Loucy (cell line): ENCODE measurements around the gene NAB2.

Experiments
- H2AFZ ChIP-seq: fragments of 200-600 bp; sonication (generic); 2 replicates; pipeline ENCODE4 v1.6.0; 2016; ENCODE audit warnings: antibody characterized with exemption, mild to moderate bottlenecking, low read length, moderate library complexity
- H3F3A ChIP-seq: fragments of 200-600 bp; 2 replicates; pipeline ENCODE4 v1.6.0; 2016; ENCODE audit warnings: antibody characterized with exemption, low read depth, mild to moderate bottlenecking
- H3K27me3 ChIP-seq: fragments of 200-600 bp; sonication (generic); 2 replicates; pipeline ENCODE4 v1.6.1; 2014; ENCODE audit warnings: low read length, mild to moderate bottlenecking; ENCODE audit not compliant: insufficient read depth, poor library complexity, severe bottlenecking
- H3K36me3 ChIP-seq: fragments of 200-600 bp; sonication (generic); 2 replicates; pipeline ENCODE4 v1.6.1; 2016; ENCODE audit warnings: low read length; ENCODE audit not compliant: insufficient read depth
- H3K4me1 ChIP-seq: fragments of 200-600 bp; sonication (generic); 2 replicates; pipeline ENCODE4 v1.5.1; 2014; ENCODE audit warnings: low read length, mild to moderate bottlenecking; ENCODE audit not compliant: insufficient read depth, poor library complexity, severe bottlenecking
- H3K4me2 ChIP-seq: fragments of 200-600 bp; sonication (generic); 2 replicates; pipeline ENCODE4 v1.6.0; 2014; ENCODE audit warnings: antibody characterized with exemption, low read length, low read depth, mild to moderate bottlenecking; ENCODE audit not compliant: poor library complexity, severe bottlenecking
- H3K4me3 ChIP-seq: fragments of 200-600 bp; sonication (generic); 2 replicates; pipeline ENCODE4 v1.5.1; 2014; ENCODE audit warnings: low read length, mild to moderate bottlenecking, mixed read lengths; ENCODE audit not compliant: poor library complexity, severe bottlenecking
- H3K79me2 ChIP-seq: fragments of 200-600 bp; sonication (generic); 2 replicates; pipeline ENCODE4 v1.6.1; 2014; ENCODE audit warnings: low read length; ENCODE audit not compliant: insufficient read depth
- H3K9ac ChIP-seq: fragments of 200-600 bp; sonication (generic); 2 replicates; pipeline ENCODE4 v1.6.0; 2014; ENCODE audit warnings: mild to moderate bottlenecking, low read depth, low read length, moderate library complexity; ENCODE audit not compliant: poor library complexity, severe bottlenecking
- H3K9me2 ChIP-seq: fragments of 200-600 bp; sonication (generic); replicated peaks from 2 replicates; pipeline ENCODE4 v1.6.1; 2016; ENCODE audit warnings: low read depth, low read length, mixed read lengths
- H3K9me3 ChIP-seq: fragments of 200-600 bp; sonication (generic); 2 replicates; pipeline ENCODE4 v1.6.1; 2014; ENCODE audit warnings: mild to moderate bottlenecking, antibody characterized with exemption, low read length, low read depth; ENCODE audit not compliant: insufficient read depth
- H4K20me1 ChIP-seq: fragments of 200-600 bp; sonication (generic); 2 replicates; pipeline ENCODE4 v1.6.0; 2014; ENCODE audit warnings: antibody characterized with exemption, low read length, mild to moderate bottlenecking; ENCODE audit not compliant: insufficient read depth, poor library complexity, severe bottlenecking
- EZH2phosphoT487 ChIP-seq: fragments of 200-600 bp; IDR thresholded peaks from 2 replicates; pipeline ENCODE4 v1.6.1; 2018; ENCODE audit warnings: antibody characterized with exemption, mild to moderate bottlenecking, moderate library complexity, borderline replicate concordance
- TF ChIP-seq, protein P1 (sequence below): fragments of 200-600 bp; sonication (generic); conservative IDR thresholded peaks from 2 replicates; pipeline ENCODE4 v1.5.1; 2014; ENCODE audit warnings: mild to moderate bottlenecking, antibody characterized with exemption, low read length

NAB2 gene

DNA sequence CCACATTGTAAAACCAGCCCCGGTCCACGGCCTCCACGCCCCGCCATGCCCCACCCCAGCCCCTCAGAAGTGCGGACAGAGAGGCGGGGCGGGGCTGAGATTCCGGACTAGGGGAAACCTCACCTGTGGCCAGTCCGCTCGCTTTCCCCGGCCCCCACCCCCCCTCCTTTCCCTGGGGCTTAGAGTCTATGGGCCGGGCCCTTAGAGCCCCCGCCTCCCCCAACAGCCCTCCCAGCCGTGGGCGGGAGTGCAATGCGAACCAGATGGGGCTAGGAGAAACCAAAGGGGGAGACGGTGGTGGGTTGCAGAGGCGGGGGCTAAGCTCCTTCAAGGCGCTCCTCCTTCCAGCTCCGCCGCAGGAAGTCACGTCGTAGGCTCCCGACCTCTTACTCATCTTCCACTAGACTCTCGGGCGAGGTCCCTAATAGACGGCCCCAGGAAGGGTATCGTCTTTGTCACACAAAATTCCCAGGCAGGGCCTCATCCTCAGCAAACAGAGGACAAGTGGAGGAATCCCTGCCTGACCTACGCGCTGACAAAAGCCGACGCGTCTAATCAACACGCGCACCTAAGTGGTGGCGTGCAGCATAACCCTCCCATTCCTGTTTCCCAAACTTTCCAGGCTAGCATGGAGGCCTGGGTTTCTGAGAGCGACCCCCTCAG, 1.1 kb upstream of the NAB2 start:
- Histone ChIP-seq H3K27me3 (no peaks in the 10 kb centered on the region), H3K36me3 (no peaks in the 10 kb centered on the region; the same call in 1 of the 2 replicates), H3K9me3 (no peaks in the 10 kb centered on the region), H2AFZ (peak overlapping the region; percentile 64), H3K9me2 (no peaks in the 10 kb centered on the region), H3K4me1 (peaks cover 20% of the 10 kb centered on the region), H4K20me1 (peaks cover 5% of the 10 kb centered on the region), H3K4me3 (peak overlapping the region; percentile 78), H3F3A (peaks cover 3% of the 10 kb centered on the region; the same call in 1 of the 2 replicates), H3K4me2 (peak overlapping the region; percentile 92), H3K9ac (peak overlapping the region; percentile 91), H3K79me2 (peaks cover 24% of the 10 kb centered on the region)
- TF ChIP-seq EZH2phosphoT487, result no peak

DNA sequence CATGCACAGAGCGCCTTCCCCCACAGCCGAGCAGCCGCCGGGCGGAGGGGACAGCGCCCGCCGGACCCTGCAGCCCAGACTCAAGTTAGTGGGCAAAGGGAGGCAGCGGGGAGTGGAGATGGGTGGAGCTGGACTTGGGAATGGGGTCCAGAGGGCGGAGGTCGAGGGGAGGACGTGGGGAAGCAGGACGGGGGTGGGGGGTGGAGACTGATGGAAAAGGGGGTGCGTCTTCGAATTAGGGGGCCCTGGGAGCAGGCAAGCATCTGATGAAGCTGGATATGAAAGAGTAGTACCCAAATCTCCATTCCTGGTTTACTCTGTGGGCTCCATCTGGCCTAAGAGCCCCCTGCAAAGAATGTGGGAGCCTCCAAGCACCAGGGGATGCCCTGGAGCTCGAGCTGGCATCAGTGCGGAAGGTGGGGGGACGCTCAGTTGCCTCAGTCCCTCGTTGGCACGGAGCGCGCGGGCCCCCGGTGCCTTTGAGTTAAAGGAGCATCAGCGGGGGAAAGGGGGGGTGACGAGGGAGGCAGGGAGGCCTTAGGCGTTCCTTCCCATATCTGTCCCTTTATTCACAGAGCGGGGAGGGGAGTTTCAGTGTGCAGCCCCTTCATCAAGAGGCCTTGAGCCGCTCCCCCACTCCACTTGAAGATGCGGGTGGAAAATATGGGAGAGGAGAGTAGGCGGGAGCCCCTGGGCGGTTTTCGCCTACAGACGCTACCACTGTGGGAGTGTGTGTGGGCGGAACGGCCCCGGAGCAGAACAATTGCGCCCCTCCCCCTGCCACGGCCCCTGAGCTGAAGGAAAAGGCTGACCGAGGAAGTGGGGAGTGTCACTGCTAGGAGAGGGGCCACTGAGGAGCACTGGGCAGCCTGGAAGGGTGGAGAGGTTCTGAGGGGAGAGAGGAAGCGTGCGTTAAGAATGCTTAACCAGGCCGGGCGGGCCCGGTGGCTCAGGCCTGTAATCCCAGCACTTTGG, 644 bp downstream of the NAB2 start:
- Histone ChIP-seq H3K9ac (peak overlapping the region; percentile 81), H3K79me2 (peaks cover 24% of the 10 kb centered on the region), H4K20me1 (peaks cover 10% of the 10 kb centered on the region), H3K4me2 (peak overlapping the region; percentile 88), H3K4me3 (peak overlapping the region; percentile 88), H3K9me2 (no peaks in the 10 kb centered on the region), H3K36me3 (no peaks in the 10 kb centered on the region; the same call in 1 of the 2 replicates), H2AFZ (peak overlapping the region; percentile 81), H3K27me3 (no peaks in the 10 kb centered on the region), H3F3A (peaks cover 3% of the 10 kb centered on the region; the same call in 1 of the 2 replicates), H3K4me1 (peaks cover 20% of the 10 kb centered on the region), H3K9me3 (no peaks in the 10 kb centered on the region)
- no peak for TF ChIP-seq EZH2phosphoT487
- TF ChIP-seq, protein P1, sequence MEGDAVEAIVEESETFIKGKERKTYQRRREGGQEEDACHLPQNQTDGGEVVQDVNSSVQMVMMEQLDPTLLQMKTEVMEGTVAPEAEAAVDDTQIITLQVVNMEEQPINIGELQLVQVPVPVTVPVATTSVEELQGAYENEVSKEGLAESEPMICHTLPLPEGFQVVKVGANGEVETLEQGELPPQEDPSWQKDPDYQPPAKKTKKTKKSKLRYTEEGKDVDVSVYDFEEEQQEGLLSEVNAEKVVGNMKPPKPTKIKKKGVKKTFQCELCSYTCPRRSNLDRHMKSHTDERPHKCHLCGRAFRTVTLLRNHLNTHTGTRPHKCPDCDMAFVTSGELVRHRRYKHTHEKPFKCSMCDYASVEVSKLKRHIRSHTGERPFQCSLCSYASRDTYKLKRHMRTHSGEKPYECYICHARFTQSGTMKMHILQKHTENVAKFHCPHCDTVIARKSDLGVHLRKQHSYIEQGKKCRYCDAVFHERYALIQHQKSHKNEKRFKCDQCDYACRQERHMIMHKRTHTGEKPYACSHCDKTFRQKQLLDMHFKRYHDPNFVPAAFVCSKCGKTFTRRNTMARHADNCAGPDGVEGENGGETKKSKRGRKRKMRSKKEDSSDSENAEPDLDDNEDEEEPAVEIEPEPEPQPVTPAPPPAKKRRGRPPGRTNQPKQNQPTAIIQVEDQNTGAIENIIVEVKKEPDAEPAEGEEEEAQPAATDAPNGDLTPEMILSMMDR, result no peak

DNA sequence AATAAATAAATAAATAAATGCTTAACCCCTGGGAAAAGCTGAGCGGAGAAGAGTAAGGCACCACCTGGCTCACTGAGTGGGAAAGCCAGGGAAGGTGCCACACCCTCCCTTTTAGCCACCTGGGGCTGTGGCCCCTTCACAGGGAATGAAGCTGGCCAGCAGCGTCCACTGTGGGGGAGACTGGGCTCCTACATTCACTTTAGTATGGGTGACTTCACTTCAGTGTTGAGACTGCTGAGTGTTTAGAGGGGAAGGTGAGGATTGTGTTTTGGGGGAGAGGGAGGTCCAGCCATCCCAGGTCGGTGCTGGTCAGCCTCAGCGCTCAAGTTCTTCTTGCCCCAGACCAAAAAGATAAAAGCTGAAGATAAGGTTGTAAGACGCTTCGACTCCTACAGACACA, 1.6 kb downstream of the NAB2 start:
- peaks cover 20% of the 10 kb centered on the region for H3K4me1 ChIP-seq
- H2AFZ ChIP-seq, result no peak overlapping the region
- no peaks in the 10 kb centered on the region for H3K9me2 ChIP-seq
- no peak overlapping the region for H3K9ac ChIP-seq
- H3F3A ChIP-seq, result peaks cover 3% of the 10 kb centered on the region; the same call in 1 of the 2 replicates
- TF ChIP-seq, protein P1, result no peak
- no peak for TF ChIP-seq EZH2phosphoT487
- H3K4me3 ChIP-seq, result peak overlapping the region; percentile 88
- no peaks in the 10 kb centered on the region; the same call in 1 of the 2 replicates for H3K36me3 ChIP-seq
- peaks cover 10% of the 10 kb centered on the region for H4K20me1 ChIP-seq
- peak overlapping the region; percentile 88 for H3K4me2 ChIP-seq
- H3K27me3 ChIP-seq, result no peaks in the 10 kb centered on the region
- no peaks in the 10 kb centered on the region for H3K9me3 ChIP-seq
- peaks cover 24% of the 10 kb centered on the region for H3K79me2 ChIP-seq
